ENCODE data around the gene OTULIN.

DNA sequence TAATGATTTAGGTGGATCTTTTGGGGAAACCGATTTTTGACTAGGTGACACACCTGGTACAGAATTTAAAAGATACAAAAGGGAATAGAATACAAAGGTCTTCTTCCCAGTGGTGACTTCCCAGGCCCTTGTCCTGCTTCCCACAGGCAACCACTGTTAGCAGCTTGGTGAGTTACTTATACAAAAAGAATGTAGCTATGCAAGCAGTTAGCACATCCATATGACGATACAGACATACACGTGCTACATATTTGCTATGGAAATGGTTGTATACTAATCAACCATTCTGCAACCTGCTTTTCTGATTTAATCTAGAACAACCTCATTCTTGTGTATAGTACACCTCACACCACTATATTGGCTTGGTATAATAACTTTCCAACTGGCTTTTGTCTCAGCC is 51.0 kb downstream of the OTULIN start:
- TF ChIP-seq, protein P1, sequence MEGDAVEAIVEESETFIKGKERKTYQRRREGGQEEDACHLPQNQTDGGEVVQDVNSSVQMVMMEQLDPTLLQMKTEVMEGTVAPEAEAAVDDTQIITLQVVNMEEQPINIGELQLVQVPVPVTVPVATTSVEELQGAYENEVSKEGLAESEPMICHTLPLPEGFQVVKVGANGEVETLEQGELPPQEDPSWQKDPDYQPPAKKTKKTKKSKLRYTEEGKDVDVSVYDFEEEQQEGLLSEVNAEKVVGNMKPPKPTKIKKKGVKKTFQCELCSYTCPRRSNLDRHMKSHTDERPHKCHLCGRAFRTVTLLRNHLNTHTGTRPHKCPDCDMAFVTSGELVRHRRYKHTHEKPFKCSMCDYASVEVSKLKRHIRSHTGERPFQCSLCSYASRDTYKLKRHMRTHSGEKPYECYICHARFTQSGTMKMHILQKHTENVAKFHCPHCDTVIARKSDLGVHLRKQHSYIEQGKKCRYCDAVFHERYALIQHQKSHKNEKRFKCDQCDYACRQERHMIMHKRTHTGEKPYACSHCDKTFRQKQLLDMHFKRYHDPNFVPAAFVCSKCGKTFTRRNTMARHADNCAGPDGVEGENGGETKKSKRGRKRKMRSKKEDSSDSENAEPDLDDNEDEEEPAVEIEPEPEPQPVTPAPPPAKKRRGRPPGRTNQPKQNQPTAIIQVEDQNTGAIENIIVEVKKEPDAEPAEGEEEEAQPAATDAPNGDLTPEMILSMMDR (conservative IDR thresholded peaks at IDR 0.05; ENCODE audit: low read depth, low read length), result no peak
- TF ChIP-seq EZH2 (IDR thresholded peaks at IDR 0.05; ENCODE audit: low read length, unreplicated experiment), result no peak
